LNCAP (cell line): ENCODE results near the gene MAST1.

Experiments used
- TF ChIP-seq, protein P1 (sequence below): fragments of 450-650 bp; IDR thresholded peaks from 2 replicates; pipeline ENCODE4 v1.5.1; 2017; ENCODE audit warnings: mild to moderate bottlenecking

MAST1 gene

DNA sequence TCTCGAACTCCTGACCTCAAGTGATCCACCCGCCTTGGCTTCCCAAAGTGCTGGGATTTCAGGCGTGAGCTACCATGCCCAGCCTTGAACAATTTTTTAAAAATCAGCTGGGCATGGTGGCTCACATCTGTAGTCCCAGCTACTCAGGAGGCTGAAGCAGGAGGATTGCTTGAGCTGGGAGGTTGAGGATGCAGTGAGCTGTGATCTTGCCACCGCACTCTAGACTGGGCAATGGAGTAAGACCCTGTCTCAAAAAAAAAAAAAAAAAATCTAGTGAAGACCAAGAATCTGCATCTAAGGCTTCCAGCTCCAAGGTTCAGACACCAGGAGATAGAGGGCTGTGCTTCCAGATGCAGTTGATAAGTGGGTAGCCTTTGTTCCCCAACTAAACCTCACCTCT, 25.8 kb downstream of the MAST1 start:
- TF ChIP-seq, protein P1, sequence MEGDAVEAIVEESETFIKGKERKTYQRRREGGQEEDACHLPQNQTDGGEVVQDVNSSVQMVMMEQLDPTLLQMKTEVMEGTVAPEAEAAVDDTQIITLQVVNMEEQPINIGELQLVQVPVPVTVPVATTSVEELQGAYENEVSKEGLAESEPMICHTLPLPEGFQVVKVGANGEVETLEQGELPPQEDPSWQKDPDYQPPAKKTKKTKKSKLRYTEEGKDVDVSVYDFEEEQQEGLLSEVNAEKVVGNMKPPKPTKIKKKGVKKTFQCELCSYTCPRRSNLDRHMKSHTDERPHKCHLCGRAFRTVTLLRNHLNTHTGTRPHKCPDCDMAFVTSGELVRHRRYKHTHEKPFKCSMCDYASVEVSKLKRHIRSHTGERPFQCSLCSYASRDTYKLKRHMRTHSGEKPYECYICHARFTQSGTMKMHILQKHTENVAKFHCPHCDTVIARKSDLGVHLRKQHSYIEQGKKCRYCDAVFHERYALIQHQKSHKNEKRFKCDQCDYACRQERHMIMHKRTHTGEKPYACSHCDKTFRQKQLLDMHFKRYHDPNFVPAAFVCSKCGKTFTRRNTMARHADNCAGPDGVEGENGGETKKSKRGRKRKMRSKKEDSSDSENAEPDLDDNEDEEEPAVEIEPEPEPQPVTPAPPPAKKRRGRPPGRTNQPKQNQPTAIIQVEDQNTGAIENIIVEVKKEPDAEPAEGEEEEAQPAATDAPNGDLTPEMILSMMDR = no peak

DNA sequence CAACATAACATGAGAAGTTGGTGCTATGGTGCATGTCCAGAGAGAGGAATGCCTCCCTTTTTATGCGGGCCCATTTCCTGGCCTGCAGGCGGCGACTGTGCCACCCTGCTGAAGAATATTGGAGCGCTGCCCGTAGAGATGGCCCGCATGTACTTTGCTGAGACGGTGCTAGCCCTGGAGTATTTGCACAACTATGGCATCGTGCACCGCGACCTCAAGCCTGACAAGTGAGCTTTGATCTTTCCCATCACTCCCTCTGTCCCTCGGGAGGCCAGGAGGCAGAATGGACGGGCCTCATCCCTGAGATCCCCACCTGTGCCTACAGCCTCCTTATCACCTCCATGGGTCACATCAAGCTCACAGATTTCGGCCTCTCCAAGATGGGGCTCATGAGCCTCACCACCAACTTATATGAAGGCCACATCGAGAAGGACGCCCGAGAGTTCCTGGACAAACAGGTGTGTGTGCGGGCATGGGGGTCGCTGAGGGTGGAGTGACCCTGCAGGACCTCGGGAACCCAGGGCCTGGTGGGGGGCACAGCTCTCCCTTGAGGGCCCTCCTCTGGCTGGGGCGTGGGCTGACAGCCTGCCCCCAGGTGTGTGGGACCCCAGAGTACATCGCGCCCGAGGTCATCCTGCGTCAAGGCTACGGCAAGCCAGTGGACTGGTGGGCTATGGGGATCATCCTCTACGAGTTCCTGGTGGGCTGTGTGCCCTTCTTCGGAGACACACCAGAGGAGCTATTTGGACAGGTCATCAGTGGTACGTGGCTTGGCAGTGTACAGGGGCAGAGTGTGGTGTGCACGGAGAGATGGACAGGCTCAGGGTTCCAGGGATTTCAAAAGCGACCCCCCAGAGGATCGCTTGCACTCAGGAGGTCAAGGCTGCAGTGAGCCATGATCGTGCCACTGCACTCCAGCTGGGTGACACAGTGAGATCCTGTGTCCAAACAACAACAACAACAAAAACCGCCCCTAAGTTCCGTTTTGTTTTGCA, 26.7 kb downstream of the MAST1 start:
- TF ChIP-seq, protein P1 = peak; percentile 40; the same call in 1 of the 2 replicates

DNA sequence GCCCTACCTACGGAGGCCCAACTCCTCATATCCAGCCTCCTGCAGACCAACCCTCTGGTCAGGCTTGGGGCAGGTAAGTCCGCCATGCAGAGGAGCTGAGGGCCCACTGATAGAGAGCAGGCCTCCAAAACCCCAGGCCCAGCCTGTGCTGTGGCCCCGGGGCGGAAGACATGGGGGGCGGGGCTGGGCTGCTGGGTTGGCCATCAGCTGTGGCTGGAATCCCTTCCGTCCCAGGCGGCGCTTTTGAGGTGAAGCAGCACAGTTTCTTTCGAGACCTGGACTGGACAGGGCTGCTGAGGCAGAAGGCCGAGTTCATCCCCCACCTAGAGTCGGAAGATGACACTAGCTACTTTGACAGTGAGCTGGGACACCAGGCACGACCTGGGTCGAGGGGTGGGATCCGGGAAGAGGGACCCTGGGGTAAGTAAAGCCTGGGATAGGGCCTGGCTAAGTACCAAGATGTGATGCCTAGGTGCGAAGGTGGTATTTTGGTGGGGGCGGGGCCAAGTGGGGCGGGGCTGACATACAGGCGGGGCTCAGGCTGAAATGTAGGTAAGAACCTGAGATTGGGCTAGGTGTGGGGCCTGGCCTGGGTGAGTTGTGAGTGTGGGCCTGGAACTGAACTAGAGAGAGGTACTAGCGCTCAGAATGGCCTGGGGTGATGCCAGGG, 27.6 kb downstream of the MAST1 start:
- TF ChIP-seq, protein P1 = no peak

DNA sequence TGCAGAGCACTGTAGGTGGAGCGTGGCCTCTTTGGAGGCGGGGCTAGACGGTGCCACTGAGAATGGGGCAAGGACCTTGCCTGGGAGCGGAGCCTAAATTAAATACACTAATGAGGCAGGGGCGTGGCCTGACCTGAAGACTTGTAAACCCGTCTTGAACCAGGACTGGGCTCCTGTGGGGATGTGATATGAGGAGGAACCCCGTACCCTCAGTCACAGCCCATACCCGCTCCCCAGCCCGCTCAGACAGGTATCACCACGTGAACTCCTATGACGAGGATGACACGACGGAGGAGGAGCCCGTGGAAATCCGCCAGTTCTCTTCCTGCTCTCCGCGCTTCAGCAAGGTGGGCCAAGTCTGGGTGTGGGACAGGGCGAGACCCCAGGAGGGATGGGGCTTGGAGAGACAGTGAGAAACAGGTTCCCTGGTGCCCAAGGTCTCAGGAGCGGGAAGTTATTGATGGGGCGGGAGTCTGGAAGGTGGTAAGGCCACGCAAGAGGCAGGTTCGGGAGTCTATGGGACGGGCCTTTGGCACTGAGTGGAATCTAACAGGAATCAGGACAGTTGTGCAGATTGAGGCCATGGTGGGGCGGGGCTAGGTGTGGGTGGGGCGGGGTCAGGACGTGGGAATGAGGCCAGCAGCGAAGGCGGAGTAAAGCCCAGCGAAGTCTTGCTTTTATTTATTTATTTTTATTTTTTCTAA, 28.3 kb downstream of the MAST1 start:
- TF ChIP-seq, protein P1 = no peak

DNA sequence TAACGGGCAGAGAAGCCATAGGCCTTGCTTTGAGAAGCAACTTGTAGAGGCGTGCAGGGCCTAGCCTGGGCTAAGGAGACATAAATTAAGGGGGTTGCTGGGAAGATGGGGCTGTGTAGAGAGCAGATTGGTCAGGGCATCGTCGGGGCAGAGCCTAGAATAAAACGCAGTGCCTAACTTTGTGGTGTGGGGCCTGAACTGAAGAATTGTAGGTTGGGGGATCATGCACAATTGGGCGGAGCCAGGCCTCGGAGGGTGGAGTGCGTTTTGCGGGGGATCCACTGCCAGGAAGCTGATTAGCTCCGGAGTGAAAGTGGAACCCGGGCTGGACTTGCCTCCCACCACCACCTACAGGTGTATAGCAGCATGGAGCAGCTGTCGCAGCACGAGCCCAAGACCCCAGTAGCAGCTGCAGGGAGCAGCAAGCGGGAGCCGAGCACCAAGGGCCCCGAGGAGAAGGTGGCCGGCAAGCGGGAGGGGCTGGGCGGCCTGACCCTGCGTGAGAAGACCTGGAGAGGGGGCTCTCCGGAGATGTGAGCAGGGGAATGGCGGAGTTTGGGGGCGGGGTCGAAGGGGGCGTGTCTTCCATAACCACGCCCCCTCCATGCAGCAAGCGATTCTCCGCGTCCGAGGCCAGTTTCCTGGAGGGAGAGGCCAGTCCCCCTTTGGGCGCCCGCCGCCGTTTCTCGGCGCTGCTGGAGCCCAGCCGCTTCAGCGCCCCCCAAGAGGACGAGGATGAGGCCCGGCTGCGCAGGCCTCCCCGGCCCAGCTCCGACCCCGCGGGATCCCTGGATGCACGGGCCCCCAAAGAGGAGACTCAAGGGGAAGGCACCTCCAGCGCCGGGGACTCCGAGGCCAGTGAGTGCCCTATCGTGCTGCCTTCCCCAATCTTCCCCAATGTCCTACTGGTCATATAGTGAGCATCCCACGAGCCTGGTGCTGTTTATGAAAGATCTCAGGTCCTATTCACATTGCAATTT, 29.1 kb downstream of the MAST1 start:
- TF ChIP-seq, protein P1 = no peak

DNA sequence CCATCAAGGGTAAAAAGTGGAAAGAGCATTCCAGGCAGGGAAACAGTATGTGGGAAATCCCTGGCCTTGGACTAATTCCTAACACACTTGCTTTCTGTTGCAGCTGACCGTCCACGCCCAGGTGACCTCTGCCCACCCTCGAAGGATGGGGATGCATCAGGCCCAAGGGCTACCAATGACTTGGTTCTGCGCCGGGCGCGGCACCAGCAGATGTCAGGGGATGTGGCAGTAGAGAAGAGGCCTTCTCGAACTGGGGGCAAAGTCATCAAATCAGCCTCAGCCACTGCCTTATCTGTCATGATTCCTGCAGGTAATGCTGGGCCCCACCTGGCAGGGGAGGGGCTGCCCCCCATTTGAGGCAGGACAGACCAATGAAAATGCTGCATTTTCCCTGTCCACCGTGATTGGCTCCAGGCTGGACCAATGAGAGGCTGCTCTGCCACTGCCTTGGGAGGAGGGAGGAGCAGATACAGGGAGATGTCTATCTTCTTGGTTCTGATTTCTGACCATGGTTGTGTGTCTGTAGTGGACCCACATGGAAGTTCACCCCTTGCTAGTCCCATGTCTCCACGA, 30.3 kb downstream of the MAST1 start:
- TF ChIP-seq, protein P1 = no peak
